Calu3 (cell line): Measurements from ENCODE around the gene ZNF226. TPM values are rescaled to one million over a fixed set of nuclear protein-coding genes. Genes with fewer than 3 reads are reported as not detected.
"Not testable (repeated sequence)": the region's sequence is repeated elsewhere in the genome, so short reads cannot be mapped to it uniquely, and the experiment has no call there.

ENCODE experiments used
- BruUV-seq: library from RNA; stranded (reverse); fragments of 400-500 nt; replicated peaks from 2 replicates; lab custom pipeline; 2021; lab: Mats Ljungman, UMichigan
- CTCF ChIA-PET: fragments of 300-600 bp; sonication (Branson Sonifier 250); formaldehyde crosslinking; loops from one replicate; lab custom pipeline; 2022; ENCODE audit warnings: antibody characterized with exemption; lab: Charles Lee
- DNase-seq: peaks from one replicate; pipeline ENCODE4 v3.0.0; 2022
- H3K27ac Mint-ChIP-seq: one replicate; pipeline ENCODE4 v1.8.0; 2022; ENCODE audit warnings: mixed read lengths; ENCODE audit not compliant: unreplicated experiment
- H3K27me3 Mint-ChIP-seq: one replicate; pipeline ENCODE4 v1.8.0; 2022; ENCODE audit warnings: mixed read lengths; ENCODE audit not compliant: unreplicated experiment
- H3K36me3 Mint-ChIP-seq: one replicate; pipeline ENCODE4 v1.8.0; 2022; ENCODE audit warnings: mild to moderate bottlenecking, moderate library complexity, mixed read lengths; ENCODE audit not compliant: insufficient read depth, unreplicated experiment
- H3K4me1 Mint-ChIP-seq: one replicate; pipeline ENCODE4 v1.8.0; 2022; ENCODE audit warnings: mild to moderate bottlenecking, low read depth, mixed read lengths; ENCODE audit not compliant: unreplicated experiment
- H3K4me3 Mint-ChIP-seq: one replicate; pipeline ENCODE4 v1.8.0; 2022; ENCODE audit warnings: mild to moderate bottlenecking, low read depth, moderate library complexity, mixed read lengths; ENCODE audit not compliant: unreplicated experiment
- H3K9me3 Mint-ChIP-seq: one replicate; pipeline ENCODE4 v1.8.0; 2022; ENCODE audit warnings: low read depth, mixed read lengths; ENCODE audit not compliant: unreplicated experiment
- intact Hi-C: fragments of 100-400 bp; cut with micrococcal nuclease; formaldehyde crosslinking; loops from one replicate; pipeline ENCODE4 v1.10.0; 2022; ENCODE audit not compliant: unreplicated experiment
- total RNA-seq: library from RNA; stranded (reverse); gene quantifications from 2 replicates; pipeline ENCODE4 v1.2.3, GENCODE V29; 2022
- TF ChIP-seq, protein P1 (sequence below): fragments of 200-600 bp; IDR thresholded peaks from one replicate; pipeline ENCODE4 v1.8.0; 2022; ENCODE audit warnings: antibody characterized with exemption; ENCODE audit not compliant: unreplicated experiment

The ZNF226 gene
- total RNA-seq, 1 experiment from 2014 or later = 25.0 TPM

DNA sequence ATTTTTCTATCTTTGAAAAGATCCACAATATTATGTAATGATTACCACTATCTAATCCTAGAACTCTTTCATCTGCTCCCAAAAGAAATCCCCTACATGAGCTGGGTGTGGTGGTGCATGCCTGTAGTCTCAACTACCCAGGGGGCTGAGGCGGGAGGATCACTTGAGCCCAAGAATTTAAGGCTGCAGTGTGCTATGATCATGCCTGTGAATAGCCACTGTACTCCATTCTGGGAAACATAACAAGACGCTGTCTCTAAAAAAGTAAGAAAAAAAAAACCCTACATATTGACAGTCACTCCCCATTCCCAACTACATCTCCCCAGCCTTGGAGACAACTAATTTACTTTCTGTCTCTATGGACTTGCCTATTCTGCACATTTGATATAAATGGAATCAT is 1.1 kb upstream of the ZNF226 start:
- no TSS peak for BruUV-seq
- intact Hi-C loops = loop anchor here (1.0 kb wide), 1 partner anchor 44 kb away; no protein-coding TSS in a partner anchor
- Mint-ChIP-seq H3K4me3 (no peak overlapping the region), H3K27me3 (no peaks in the 10 kb centered on the region), H3K9me3 (peaks cover 11% of the 10 kb centered on the region), H3K4me1 (peaks cover 8% of the 10 kb centered on the region), H3K36me3 (peaks cover 48% of the 10 kb centered on the region), H3K27ac (no peak overlapping the region)
- DNase-seq = no peak
- TF ChIP-seq, protein P1, sequence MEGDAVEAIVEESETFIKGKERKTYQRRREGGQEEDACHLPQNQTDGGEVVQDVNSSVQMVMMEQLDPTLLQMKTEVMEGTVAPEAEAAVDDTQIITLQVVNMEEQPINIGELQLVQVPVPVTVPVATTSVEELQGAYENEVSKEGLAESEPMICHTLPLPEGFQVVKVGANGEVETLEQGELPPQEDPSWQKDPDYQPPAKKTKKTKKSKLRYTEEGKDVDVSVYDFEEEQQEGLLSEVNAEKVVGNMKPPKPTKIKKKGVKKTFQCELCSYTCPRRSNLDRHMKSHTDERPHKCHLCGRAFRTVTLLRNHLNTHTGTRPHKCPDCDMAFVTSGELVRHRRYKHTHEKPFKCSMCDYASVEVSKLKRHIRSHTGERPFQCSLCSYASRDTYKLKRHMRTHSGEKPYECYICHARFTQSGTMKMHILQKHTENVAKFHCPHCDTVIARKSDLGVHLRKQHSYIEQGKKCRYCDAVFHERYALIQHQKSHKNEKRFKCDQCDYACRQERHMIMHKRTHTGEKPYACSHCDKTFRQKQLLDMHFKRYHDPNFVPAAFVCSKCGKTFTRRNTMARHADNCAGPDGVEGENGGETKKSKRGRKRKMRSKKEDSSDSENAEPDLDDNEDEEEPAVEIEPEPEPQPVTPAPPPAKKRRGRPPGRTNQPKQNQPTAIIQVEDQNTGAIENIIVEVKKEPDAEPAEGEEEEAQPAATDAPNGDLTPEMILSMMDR = no peak
- CTCF ChIA-PET = interaction anchor here (1.2 to 1.3 kb wide), 2 partner anchors 44 to 48 kb away, joined by 3 to 10 read pairs; partner anchors contain the start of gene ZNF227

- CTCF ChIA-PET = interaction anchor here (0.8 to 1.3 kb wide), 5 partner anchors 22 to 337 kb away, joined by 3 to 10 read pairs (median 4); partner anchors contain the start of genes ZNF227 and ZNF283
- no peak for DNase-seq
- BruUV-seq = no TSS peak
- TF ChIP-seq, protein P1 = no peak
- Mint-ChIP-seq H3K36me3 (peaks cover 53% of the 10 kb centered on the region), H3K27me3 (no peaks in the 10 kb centered on the region), H3K4me3 (peak overlapping the region; percentile 96), H3K9me3 (peaks cover 11% of the 10 kb centered on the region), H3K27ac (peak overlapping the region; percentile 95), H3K4me1 (peaks cover 8% of the 10 kb centered on the region)
- intact Hi-C loops = loop anchor here (1.0 kb wide), 1 partner anchor 43 kb away; no protein-coding TSS in a partner anchor
Measured at GRCh38 chr19:44164327-44164672, 600 bp upstream of the ZNF226 start.

- intact Hi-C loops, DNase-seq, H3K4me1 Mint-ChIP-seq, H3K27ac Mint-ChIP-seq, BruUV-seq, CTCF ChIA-PET, H3K4me3 Mint-ChIP-seq, H3K27me3 Mint-ChIP-seq: not testable (repeated sequence)
- H3K36me3 Mint-ChIP-seq = peaks cover 88% of the 10 kb centered on the region
- peaks cover 15% of the 10 kb centered on the region for H3K9me3 Mint-ChIP-seq
Measured at GRCh38 chr19:44170660-44171059, 5.8 kb downstream of the ZNF226 start.

DNA sequence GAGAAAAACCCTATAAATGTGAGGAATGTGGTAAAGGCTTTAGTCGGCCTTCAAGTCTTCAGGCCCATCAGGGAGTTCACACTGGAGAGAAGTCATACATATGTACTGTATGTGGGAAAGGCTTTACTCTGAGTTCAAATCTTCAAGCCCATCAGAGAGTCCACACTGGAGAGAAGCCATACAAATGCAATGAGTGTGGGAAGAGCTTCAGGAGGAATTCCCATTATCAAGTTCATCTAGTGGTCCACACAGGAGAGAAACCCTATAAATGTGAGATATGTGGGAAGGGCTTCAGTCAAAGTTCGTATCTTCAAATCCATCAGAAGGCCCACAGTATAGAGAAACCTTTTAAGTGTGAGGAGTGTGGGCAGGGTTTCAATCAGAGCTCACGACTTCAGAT is 11.7 kb downstream of the ZNF226 start:
- no peak overlapping the region for H3K4me3 Mint-ChIP-seq
- intact Hi-C loops = no loop called here
- no peak for DNase-seq

DNA sequence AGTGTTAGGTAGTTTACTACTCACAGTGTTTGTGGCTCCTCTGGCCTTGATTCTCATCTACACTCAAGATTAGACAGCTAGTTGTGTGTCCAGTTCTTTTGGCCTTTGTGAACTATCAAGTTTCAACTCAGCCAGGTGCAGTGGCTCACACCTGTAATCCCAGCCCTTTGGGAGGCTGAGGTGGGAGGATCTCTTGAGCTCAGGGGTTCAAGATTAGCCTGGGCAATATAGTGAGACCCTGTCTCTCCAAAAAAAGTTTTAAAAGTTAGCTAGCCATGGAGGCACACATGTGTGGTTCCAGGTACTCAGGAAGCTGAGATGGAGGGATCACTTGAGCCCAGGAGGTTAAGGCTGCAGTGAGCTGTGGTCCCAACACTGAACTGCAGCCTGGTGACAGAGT is 16.1 kb downstream of the ZNF226 start:
- H3K4me3 Mint-ChIP-seq = no peak overlapping the region
- TF ChIP-seq, protein P1 = no peak
- H3K4me1 Mint-ChIP-seq = no peaks in the 10 kb centered on the region
- BruUV-seq = no TSS peak
- intact Hi-C loops = no loop called here
- H3K36me3 Mint-ChIP-seq = peaks cover 18% of the 10 kb centered on the region
- H3K27ac Mint-ChIP-seq = no peak overlapping the region
- H3K9me3 Mint-ChIP-seq = peaks cover 29% of the 10 kb centered on the region
- no peak for DNase-seq
- CTCF ChIA-PET = no interaction called here
- H3K27me3 Mint-ChIP-seq = no peaks in the 10 kb centered on the region

More for the DNA sequence above, 11.7 kb downstream of the ZNF226 start:
- TF ChIP-seq, protein P1 = no peak
- H3K27me3 Mint-ChIP-seq = no peaks in the 10 kb centered on the region
- H3K27ac Mint-ChIP-seq = peak overlapping the region; percentile 39
- no peaks in the 10 kb centered on the region for H3K4me1 Mint-ChIP-seq
- CTCF ChIA-PET = no interaction called here
- peaks cover 57% of the 10 kb centered on the region for H3K36me3 Mint-ChIP-seq
- peaks cover 31% of the 10 kb centered on the region for H3K9me3 Mint-ChIP-seq
- no TSS peak for BruUV-seq
